OCI-M1 (cell line): ENCODE results near the gene CTNNA2.

Source experiments
- DNase-seq: peaks from one replicate; lab custom pipeline; 2025; lab: John Stamatoyannopoulos, UW

CTNNA2 gene

GRCh38 chr2:79857888-79858287, 345.0 kb downstream of the CTNNA2 start:
- DNase-seq, result no peak

- peak; percentile 43 for DNase-seq
Observed at GRCh38 chr2:79860228-79861058, 347.6 kb downstream of the CTNNA2 start.

- DNase-seq, result no peak
Observed at GRCh38 chr2:79861059-79861374, 348.2 kb downstream of the CTNNA2 start.

GRCh38 chr2:79862756-79863155, 349.9 kb downstream of the CTNNA2 start:
- DNase-seq, result no peak

- no peak for DNase-seq
Observed at GRCh38 chr2:79872656-79873055, 359.8 kb downstream of the CTNNA2 start.

GRCh38 chr2:79874015-79874414, 361.2 kb downstream of the CTNNA2 start:
- DNase-seq, result no peak

GRCh38 chr2:79876430-79876829, 363.6 kb downstream of the CTNNA2 start:
- DNase-seq, result peak; percentile 25

GRCh38 chr2:79882548-79882947, 369.7 kb downstream of the CTNNA2 start:
- no peak for DNase-seq

- peak; percentile 64 for DNase-seq
Observed at GRCh38 chr2:79887747-79888374, 375.0 kb downstream of the CTNNA2 start.

- DNase-seq, result no peak
Observed at GRCh38 chr2:79892123-79892522, 379.3 kb downstream of the CTNNA2 start.

GRCh38 chr2:79899196-79899595, 386.3 kb downstream of the CTNNA2 start:
- no peak for DNase-seq

GRCh38 chr2:79901161-79901560, 388.3 kb downstream of the CTNNA2 start:
- peak; percentile 22 for DNase-seq

- peak; percentile 9 for DNase-seq
Observed at GRCh38 chr2:79903222-79904000, 390.6 kb downstream of the CTNNA2 start.

GRCh38 chr2:79906139-79906890, 393.5 kb downstream of the CTNNA2 start:
- DNase-seq, result no peak

- DNase-seq, result no peak
Observed at GRCh38 chr2:79909521-79909920, 396.7 kb downstream of the CTNNA2 start.

- peak; percentile 1 for DNase-seq
Observed at GRCh38 chr2:79910643-79911042, 397.8 kb downstream of the CTNNA2 start.

- no peak for DNase-seq
Observed at GRCh38 chr2:79915455-79915854, 402.6 kb downstream of the CTNNA2 start.

GRCh38 chr2:79916285-79916684, 403.4 kb downstream of the CTNNA2 start:
- DNase-seq, result no peak

GRCh38 chr2:79920512-79921076, 407.7 kb downstream of the CTNNA2 start:
- no peak for DNase-seq

- no peak for DNase-seq
Observed at GRCh38 chr2:79929624-79930023, 416.8 kb downstream of the CTNNA2 start.

GRCh38 chr2:79935046-79935732, 422.3 kb downstream of the CTNNA2 start:
- no peak for DNase-seq
